Measurements from ENCODE around the gene SLC6A6.

The SLC6A6 gene

GRCh38 chr3:14454639-14455310, 52.4 kb downstream of the SLC6A6 start:
- no peak for TF ChIP-seq CTCF (IDR thresholded peaks at IDR 0.05; ENCODE audit: low read depth, low read length)
- DNase-seq (ENCODE audit: low read depth, low spot score) = no peak
- H3K4me3 ChIP-seq (ENCODE audit: low read depth, low read length) = no peak overlapping the region
- in situ Hi-C loops (cut with HindIII; ENCODE audit: low sequenced_read_pairs) = no loop called here

DNA sequence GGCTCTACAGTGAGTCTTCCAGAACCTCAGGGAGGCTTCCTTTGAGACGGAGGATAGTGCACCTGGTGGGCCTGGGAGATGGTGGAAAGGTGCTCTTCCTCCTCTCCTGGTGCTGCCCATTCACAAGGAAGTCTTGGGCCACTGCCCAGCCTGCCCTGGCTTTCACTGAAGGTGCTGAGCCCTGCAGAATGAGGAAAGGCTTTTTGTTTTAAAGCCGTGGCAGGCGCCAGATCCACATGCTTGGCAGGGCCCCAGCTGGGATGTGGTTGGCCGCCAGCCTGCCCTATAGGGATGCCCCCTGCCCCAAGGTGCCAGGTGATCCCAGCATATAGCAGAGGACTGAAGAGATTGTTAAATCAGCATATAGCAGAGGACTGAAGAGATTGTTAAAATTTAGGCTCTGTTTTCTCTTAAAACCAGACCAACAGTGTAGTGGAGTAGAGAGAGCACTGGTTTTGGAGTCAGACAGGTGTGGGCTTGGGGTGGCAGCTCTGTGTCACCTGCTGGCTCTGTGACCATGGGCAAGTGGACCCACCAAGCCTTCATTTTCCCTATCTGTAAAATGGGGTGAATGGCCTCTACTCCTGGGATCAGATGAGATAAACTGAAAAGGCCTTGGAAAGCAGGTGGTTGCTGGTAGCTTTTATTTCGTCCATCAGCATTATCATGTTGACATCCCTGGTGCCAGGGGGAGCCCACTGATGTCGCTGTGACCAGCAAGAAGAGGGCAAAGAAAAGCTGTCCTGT, 53.3 kb downstream of the SLC6A6 start:
- in situ Hi-C loops (cut with HindIII; ENCODE audit: low sequenced_read_pairs) = no loop called here
- no peak for TF ChIP-seq CTCF (IDR thresholded peaks at IDR 0.05; ENCODE audit: low read depth, low read length)
- no peak overlapping the region for H3K4me3 ChIP-seq (ENCODE audit: low read depth, low read length)
- no peak for DNase-seq (ENCODE audit: low read depth, low spot score)

DNA sequence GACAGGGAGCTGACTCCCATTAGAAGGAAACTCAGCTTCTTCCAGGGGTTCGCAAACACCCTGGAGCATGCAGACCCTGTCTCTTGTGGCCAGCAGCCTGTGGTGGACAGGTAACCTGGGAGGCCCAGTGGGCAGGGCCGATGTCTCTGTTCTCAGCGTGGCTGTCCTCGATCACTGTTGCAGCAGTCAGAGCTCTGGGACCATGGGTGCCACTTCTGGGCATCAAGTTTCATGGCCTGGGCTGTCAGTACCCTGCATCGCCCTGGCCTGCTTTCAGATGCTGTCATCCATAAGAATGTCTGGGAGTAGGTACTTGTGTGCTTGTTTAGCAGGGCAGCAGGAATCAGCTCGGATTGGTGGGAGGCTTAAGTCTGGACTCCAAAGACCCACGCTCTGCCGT, 54.4 kb downstream of the SLC6A6 start:
- no peak overlapping the region for H3K4me3 ChIP-seq (ENCODE audit: low read depth, low read length)
- DNase-seq (ENCODE audit: low read depth, low spot score) = no peak
- in situ Hi-C loops (cut with HindIII; ENCODE audit: low sequenced_read_pairs) = no loop called here
- no peak for TF ChIP-seq CTCF (IDR thresholded peaks at IDR 0.05; ENCODE audit: low read depth, low read length)

GRCh38 chr3:14457481-14457880, 55.1 kb downstream of the SLC6A6 start:
- DNase-seq (ENCODE audit: low read depth, low spot score) = no peak
- no peak for TF ChIP-seq CTCF (IDR thresholded peaks at IDR 0.05; ENCODE audit: low read depth, low read length)
- in situ Hi-C loops (cut with HindIII; ENCODE audit: low sequenced_read_pairs) = no loop called here
- H3K4me3 ChIP-seq (ENCODE audit: low read depth, low read length) = no peak overlapping the region

DNA sequence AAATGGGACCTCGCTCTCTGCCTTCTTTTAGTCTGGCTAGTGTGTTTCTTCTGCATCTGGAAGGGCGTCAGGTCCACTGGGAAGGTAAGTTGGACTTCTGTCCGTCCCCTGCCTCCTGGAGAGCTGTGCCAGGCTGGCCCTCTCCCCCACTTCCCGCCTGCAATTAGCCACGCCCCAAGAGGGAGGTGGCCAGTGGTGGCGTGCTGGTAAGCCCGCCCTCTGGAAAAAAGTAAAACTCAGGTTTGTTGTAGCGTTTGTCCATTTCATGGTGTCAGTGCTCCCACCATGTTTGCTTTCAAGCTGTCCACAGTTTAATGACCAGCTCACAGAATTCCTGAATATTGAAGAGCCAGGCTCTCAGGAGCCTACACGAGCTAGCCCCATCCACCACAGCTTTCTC, 55.6 kb downstream of the SLC6A6 start:
- no peak for DNase-seq (ENCODE audit: low read depth, low spot score)
- in situ Hi-C loops (cut with HindIII; ENCODE audit: low sequenced_read_pairs) = no loop called here
- TF ChIP-seq CTCF (IDR thresholded peaks at IDR 0.05; ENCODE audit: low read depth, low read length) = no peak
- H3K4me3 ChIP-seq (ENCODE audit: low read depth, low read length) = no peak overlapping the region

GRCh38 chr3:14458434-14459275, 56.2 kb downstream of the SLC6A6 start:
- no peak overlapping the region for H3K4me3 ChIP-seq (ENCODE audit: low read depth, low read length)
- DNase-seq (ENCODE audit: low read depth, low spot score) = no peak
- in situ Hi-C loops (cut with HindIII; ENCODE audit: low sequenced_read_pairs) = no loop called here
- no peak for TF ChIP-seq CTCF (IDR thresholded peaks at IDR 0.05; ENCODE audit: low read depth, low read length)
